DMS79 treated with DMSO at 0.1 percent for 48 hours (cell line): Measurements from ENCODE around the gene OR6S1.

ENCODE experiments used
- DNase-seq: peaks from one replicate; lab custom pipeline; 2025; lab: John Stamatoyannopoulos, UW

OR6S1 gene, protein sequence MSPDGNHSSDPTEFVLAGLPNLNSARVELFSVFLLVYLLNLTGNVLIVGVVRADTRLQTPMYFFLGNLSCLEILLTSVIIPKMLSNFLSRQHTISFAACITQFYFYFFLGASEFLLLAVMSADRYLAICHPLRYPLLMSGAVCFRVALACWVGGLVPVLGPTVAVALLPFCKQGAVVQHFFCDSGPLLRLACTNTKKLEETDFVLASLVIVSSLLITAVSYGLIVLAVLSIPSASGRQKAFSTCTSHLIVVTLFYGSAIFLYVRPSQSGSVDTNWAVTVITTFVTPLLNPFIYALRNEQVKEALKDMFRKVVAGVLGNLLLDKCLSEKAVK

DNA sequence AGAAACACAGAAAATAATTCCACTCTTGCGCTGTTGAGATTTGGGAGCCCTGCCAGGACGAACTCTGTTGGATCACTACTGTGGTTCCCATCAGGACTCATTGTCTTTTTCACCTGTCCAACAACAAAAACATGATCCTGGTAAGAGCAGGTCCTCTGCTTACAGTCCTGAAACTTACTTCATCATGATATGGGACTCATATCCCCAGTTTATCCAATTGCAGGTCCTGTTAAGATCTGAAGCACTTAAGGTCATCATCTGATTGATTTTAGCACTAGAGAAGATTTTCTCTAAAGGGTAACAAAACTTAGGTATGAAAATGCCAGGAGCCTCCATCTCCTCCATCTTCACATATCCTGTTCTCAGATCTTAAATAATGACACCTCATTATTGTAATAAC, at the start of gene OR6S1:
TSS of gene OR6S1 (minus strand) at position 101 of the 400 bp plus-strand sequence. CDS start at position 101, 0 bp downstream.
- DNase-seq, result no peak

DNA sequence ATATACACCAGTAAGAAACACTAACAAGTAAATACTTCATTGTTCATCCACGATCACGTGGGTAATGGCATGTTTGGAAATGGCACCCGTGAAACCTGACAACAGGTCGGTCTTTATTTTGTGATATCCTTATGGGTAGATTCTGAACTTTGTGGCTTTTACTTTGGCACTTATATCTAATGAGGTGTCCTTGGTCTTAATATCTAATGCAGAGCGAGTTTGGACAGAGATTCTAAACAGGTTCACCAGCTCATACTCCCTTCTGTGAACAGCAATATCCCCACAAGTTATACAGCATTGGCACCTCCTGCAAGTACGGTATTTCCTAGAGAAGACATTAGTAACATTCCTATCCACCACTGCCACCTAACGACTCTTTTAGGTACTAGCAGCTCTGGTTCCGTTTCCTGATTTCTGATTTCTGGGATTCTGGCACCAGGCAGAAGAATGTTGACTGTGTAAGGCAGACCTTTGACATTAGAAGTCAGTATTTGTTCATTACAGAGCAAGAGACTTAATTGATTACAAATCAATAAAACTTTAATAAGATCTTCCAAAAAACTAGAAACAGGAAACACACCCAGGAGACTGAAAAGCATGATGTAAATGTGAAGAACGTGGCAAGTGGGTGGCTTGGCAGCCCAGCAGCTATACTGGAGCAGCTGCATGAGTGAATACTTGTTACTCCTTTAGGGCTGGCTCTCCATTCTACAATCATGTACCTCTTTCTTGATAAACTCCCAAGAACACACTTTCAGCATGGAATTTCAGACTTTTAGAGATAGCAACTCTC, 49.6 kb upstream of the OR6S1 start:
- DNase-seq, result peak; percentile 86

DNA sequence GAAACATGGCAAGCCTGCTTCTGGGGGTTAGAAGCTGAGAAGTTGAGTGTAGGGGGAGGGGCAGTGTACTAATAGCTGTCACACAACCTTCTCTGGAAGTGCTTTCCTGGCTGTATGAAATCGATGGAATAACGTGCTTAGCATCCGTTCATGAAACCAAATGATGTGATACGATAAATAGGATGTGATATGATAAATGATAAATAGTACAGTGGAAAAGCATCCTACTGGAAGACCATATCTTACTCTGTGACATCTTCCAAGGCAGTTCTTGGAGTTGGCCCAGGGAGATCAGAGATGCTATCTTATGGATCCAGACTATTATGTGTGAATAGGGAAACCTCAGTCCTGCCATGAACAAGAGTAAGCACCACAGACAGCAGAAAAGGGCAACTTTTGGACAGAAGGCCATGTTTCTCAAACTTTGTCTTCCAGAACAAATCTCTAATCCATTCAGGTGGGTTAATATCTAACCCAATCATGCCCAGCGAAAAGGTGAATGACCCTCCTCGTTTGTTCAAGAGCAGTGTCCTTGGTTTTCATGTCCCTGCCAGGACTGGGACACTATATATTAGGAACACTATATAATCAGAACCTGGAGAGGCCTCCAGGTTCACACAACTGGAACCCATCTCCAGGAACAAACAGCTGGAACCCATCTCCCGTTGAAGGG, 46.8 kb upstream of the OR6S1 start, which contains the start of gene ANG:
TSS of gene ANG (plus strand) at position 598 of the 673 bp plus-strand sequence. CDS start 4,801 bp downstream, outside the sequence.
- no peak for DNase-seq

DNA sequence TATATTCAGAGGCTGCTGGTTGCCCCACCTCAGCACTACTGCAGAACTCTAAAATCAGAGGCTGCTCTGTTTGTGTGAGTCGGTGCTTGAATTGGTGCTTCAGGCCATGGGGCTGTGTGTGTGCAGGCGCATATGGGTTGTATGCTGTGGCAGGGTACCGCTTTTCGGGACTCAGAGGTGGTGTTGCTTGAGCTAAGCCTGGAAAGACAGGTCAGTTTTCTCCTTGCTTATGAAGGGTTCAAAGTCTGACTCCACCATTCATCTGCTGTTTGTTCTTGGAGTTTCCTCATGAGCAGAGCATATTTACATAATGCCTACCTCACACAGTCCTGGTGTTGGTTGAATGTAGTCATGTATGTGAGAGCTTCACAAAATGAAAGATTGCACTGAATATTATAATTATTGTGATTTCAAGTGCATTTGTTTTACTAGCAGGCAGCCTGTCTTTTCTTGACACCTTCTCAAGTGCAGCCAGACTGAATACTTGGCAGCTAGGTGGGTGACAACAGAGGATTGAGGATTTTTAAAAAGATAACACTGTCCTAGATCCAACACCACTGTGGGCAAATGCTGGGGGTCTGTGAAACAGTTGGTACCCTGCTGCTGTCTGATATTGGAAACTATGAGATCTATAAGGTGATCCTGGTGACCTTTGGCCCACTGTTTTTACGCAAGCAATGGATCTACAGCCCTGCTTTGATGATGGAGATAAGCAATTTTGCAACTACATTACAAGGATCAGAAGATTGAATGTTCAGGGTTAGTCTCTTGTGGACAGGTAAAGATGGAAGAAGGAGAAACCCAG, 46.1 kb upstream of the OR6S1 start:
- no peak for DNase-seq

DNA sequence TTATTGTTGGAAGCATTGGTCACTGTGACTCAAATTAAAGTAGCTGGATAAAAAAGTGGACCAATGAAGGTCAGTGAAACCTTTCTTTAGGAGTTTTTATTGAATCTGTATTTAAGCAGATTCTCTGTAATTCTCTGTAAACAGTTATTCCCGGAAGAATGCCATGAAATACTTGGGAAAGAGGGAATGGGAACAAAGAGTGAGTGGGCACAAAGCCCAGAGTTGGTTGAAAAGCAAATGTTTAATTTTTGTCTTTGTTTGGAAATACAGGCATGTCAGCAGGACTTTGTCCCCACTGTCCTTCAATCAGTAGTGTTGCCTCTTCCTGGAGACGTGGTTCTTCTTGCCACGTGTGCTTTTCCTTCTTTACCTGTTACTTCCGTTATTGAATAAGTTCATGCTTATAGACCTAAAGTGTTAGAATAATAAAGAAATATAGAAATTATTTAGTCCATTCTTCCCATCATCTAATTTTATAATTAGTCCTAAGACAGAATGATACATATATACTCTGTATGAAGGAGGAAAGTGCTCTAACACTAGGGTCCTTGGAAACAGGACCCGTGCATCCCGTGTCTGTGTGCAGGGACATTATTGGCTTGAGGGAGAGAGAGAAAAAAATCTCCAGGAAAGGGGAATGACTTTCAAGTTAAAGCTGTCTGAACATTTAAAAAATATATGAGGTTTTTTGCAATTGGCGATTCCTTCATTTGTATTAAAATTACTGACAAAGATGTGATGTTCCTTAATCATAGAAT, 45.1 kb upstream of the OR6S1 start:
- DNase-seq, result no peak

DNA sequence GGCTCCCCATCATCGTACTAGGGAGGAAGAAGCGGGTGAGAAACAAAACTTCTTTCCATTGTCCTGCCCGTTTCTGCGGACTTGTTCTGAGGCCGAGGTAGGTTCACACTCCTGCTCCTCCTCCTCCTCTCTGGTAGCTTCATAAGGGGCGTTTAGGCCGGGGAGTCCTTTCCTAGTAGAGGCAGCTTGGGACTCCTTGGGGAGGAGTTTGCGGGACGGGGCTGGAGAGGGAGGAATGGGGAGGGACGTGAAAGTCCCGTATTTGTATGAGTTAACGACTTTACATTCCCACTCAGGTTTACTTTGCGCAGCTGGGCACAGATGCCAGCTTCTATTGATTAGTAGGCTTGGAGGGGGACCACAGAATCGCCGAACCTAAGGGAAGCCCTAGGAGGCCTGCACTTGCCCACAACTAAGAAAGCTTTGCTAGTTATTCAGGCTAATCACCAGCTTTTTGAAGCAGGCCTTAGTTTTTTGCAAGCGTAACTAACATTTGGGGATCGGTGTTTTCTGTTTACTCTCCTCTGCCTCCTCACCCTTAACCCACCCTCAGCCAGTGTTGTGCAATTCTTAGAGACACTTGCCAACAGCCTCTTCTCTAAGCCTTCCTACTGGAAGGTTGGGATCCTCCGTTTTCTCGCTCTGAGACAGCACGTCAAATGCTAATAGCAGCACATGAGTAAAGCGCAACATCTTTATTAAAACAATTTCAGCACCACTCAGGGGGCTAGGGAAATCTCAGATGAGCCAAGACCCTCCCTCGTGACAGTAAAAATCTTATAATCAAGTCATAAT, 43.4 kb upstream of the OR6S1 start:
- DNase-seq, result peak; percentile 30

DNA sequence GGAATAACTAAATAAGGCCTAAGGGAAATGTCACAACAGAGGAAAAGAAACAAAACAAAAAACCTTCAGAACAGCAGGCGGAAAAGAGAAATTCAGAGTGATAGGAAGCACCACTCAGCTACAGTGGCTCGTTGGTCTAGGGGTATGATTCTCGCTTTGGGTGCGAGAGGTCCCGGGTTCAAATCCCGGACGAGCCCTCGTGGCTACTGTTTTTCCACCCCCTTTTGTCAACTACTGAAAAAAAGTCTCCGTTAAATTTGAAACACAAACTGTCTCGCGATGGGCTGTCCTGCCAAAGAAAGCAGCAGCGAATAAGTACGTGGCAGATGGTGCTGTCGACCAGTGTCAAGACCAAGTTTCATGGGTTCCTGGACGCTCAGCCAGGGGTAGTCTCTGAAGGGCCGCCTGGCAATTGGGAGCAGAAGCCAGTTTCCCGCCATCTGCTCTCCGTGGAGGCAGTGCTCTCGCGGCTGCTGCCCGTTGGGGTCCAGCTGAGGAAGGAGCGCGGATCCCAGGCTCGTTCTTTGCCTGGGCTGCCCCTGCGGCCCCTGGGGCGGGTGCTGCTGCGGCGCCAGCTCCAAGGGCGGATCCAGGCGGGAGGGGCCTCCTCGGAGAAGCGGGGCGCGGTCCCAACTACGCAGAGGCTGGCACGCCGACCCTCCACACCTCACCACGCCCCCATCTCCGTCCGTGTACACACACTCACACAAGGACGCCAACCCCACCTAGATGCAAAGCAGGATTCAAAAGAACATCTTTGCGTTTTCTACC, 42.6 kb upstream of the OR6S1 start, which contains the start of gene RNASE4:
TSS of gene RNASE4 (plus strand) at position 670 of the 771 bp plus-strand sequence. CDS start 14,812 bp downstream, outside the sequence.
- peak; percentile 60 for DNase-seq

DNA sequence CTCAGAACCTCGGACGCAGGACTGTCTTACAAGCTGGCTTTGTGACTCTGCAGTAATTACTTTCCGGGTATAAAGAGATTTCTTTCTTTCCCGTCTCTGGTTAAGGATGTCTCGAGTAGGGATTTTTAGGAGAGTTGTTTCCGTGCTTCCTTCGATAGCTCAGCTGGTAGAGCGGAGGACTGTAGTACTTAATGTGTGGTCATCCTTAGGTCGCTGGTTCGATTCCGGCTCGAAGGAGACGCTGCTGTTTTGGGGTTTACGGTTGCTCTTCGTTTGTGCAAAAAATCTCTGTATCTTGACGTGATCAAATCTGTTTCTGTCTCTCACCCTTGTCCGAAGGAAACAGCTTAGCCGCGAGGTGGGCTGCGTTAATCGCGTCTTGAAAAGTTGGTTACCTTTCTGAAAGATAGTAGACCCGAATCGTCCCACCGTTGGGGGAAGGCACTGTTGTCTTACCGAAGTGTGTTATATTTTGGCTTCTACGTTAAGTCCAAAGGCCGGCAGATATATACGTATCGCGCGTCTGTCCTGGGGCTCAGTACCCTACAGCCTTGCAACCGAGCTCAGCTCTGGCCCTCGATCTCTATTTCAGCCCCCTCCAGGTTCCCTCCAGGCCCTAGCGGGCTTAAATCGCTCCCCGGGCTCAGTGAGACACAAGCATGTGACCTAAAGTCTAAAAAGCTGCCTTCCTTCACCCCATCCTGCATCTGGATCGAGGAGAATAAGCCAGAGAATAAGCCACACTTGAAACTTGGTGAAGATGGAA, 41.8 kb upstream of the OR6S1 start:
- peak; percentile 90 for DNase-seq

DNA sequence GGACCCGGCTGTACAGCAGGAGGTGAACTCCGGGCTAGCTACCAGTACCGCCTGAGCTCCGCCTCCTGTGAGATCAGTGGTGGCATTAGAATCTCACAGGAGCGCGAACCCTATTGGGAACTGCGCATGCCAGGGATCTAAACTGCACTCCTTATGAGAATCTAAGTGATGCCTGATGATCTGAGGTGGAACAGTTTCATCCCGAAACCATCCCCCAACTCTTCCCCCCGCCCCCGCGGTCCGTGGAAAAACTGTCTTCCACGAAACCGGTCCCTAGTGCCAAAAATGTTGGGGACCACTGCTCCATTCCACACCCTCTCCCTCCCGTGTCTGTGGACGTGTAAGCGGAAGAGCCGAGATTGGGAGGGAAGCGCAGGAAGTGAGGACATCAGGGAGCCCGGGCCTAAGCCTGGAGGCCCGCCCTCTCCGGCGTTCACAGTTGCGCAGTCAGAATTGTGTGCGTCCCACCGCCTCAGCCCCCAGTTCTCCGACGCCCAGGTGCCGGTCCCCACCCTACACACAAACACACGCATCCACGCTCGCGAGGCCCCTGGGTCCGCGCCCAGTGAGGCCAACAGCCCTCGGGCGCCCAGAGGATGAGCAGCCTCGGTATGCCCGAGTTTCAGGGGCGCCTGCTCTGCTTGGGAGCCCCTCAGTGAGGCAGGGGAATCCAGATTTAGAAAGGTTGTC, 41.1 kb upstream of the OR6S1 start:
- peak; percentile 94 for DNase-seq

DNA sequence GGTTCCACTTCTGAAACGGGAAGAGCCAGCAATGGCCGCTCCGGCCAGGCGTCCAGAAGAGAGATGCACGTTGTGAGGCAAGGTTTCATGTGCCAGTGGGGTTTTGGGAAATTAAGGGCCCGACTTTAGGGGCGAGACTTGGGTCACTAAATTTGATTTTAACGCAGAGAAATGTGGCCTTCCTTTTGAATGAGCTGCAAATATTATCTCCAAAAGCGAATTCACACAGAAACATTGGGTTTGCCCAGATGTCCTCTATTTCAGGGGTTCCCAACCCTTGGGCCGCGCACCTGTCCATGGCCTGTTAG, 40.6 kb upstream of the OR6S1 start:
- no peak for DNase-seq

DNA sequence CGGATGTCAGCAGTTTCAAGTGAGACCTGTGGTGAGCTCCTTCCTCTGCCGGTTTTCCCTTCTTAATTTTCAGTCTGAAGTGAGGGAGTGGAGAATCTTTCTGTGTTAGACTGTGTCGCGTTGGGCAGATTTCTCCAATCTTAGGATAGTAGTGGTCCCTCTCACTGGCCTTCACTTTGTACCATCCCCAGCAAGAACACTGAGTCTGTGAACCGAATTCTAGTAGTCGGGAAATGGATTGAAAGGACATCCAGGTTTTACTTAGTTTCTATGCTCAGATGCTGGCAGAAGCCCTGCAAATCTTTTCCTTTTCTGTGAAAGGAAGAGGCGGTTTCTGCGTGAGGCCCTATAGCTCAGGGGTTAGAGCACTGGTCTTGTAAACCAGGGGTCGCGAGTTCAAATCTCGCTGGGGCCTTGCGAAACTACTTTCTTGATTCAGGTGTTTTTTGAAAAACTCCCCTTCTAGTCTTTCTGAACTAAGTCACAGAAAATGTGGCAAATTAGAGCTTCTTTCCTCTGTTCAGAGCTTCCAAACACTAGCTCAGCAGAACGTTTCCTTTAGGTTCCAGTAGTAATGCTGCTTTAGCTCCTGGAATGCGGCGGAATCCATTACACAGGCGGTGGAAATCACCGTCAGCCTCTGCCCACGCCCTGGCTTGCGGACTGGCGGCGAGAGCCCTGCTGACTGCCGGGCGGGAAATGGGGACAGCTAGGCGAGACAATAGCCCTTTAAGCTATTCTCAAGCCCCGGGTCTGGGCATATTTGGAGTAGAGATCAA, 40.0 kb upstream of the OR6S1 start:
- peak; percentile 74 for DNase-seq

DNA sequence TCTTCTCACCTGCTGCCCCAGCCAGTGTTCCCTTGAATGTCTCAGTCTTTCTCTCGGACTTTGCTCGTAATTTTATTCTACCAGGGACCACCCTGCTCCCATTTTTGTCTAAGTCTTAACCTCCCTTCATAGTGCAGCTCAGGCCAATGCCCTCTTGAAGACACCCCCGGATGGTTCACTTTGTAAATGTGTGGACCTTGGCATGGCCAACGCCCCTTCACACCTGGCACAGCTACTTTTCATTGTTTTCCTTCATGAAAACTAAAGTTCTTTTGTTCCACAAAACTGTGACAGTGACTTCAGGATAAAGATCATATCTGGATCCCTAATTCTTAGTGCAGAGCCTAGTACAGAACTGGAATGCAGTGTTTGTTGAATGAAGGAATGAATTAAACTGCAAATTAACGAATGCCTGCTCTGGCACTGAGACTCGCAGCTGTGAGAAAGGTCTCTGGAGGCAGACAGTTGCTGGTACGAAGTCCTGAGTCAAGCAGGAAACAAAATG, 39.4 kb upstream of the OR6S1 start:
- DNase-seq, result no peak

DNA sequence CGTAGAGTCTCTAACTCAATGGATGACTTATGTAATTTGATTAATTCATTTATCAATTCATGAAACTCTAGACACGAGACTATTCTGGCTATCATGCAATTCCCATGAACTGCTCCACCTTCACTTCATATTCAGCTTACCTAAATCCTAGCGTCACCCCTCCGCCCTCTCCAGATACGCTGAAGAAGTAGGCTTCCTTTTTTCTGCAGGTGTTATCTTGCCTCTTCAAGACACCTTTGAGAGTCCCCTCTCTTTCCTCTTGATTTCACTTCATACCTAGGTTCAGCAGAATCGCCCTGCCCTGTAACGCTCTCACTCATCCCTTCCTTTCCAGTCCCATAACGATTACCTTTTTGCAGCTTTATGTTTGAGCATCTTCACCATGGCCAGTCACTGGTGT, 38.9 kb upstream of the OR6S1 start:
- no peak for DNase-seq

DNA sequence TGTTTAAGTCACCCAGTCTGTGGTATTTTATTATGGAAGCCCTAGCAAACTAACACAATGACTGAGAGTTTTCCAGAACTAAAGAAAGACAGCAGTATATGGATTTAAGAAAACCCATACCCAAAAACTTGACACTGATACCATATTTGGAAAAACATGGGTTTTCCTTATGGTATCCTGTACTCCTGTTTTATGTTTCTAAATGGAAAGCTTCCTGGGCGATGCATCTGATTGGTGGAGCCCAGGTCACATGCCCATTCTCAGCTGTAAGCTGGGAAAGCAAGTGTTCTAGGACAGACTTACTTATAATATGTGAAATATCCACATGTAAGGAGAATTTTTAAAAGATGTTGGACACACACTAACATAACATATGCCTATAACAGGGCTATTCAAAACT, 38.4 kb upstream of the OR6S1 start:
- no peak for DNase-seq

DNA sequence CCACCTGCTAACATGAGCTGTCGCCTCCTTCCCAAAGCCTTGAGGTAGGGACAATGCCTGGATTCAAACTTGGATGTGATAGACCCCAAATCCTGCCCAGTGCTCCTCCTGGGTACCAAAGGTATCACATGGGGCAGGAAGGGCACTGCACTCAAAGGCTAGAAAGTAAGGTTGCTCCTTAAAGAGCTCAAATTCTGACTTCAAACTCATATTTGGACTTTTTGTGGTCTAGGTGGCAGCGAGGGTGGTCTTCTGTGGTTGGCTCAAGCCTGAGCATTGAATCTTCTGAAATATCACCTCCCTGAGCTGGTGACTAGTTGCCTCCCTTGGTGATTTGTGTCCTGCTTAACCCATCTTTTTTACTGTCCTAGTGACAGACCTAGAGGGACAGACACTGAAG, 34.6 kb upstream of the OR6S1 start:
- DNase-seq, result no peak

DNA sequence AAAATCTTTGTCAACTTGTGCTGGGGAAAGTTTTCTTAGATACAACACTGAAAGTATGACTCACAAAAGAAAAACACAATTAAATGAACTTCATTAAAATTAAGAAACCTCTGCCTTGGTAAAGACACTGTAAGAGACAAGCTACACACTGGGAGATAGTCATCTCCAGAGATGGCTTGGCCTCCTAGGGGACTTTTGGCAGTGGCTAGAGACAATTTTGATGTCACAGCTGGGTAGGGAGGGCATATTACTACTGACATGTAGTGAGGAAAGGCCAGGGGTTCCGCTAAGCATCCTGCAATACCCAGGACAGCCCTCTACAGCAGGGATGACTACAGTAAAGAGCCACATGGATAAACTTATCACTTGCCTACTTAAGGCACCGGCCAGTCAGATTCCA, 34.2 kb upstream of the OR6S1 start:
- no peak for DNase-seq
